Activated naive CD8-positive, alpha-beta T cell (primary cell): ENCODE measurements around the gene ANKS1A.

ENCODE experiments used
- H3K27ac Mint-ChIP-seq: one replicate; pipeline ENCODE4 v1.8.0; 2021; ENCODE audit warnings: mixed read lengths
- H3K27me3 Mint-ChIP-seq: one replicate; pipeline ENCODE4 v1.8.0; 2021; ENCODE audit warnings: mixed read lengths
- H3K36me3 Mint-ChIP-seq: one replicate; pipeline ENCODE4 v1.8.0; 2021; ENCODE audit warnings: mixed read lengths
- H3K4me1 Mint-ChIP-seq: one replicate; pipeline ENCODE4 v1.8.0; 2021; ENCODE audit warnings: low read depth, mixed read lengths
- H3K4me3 Mint-ChIP-seq: one replicate; pipeline ENCODE4 v1.8.0; 2021; ENCODE audit warnings: mild to moderate bottlenecking, mixed read lengths
- H3K9me3 Mint-ChIP-seq: one replicate; pipeline ENCODE4 v1.8.0; 2021; ENCODE audit warnings: low read depth, mixed read lengths

ANKS1A gene

DNA sequence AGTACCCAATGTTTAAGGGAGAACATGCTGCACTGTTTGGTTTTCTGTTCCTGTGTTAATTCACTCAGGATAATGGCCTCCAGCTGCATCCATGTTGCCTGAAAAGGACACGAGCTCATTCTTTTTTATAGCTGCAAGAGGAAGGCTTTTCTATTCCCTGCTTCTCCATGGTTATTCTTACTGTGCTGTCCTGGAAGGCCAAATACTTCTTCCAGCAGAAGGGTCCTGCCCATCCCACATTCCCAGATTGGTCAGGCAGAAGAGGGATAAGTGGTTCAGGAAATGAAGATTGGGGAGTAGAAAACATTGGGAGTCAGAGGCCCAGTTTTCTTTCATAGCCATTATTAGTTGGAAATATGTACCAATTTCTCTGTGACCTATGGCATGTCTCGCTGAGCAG lies 129.7 kb downstream of the ANKS1A start:
- Mint-ChIP-seq H3K4me3 (no peak overlapping the region), H3K4me1 (no peaks in the 10 kb centered on the region), H3K9me3 (no peaks in the 10 kb centered on the region), H3K27me3 (no peaks in the 10 kb centered on the region), H3K27ac (no peak overlapping the region), H3K36me3 (peaks cover 11% of the 10 kb centered on the region)

DNA sequence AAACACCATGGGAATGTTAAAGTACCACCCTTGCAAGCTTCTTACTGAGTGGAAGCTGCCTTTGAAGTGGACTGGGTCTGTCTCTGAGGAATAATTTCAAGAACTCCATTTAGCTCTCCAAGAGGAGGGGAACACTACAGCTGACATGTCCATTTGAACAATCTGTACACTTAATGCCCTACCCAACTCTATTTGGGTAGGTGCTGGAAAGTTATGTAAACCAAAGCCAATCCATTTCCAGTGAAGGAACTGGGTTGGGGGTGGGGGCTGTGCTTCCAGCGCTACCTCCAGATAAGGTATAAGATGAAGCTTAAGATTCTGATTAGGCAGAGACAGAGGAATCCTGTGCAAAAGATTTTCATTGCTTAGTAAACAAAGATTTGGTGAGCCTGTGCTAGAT lies 130.1 kb downstream of the ANKS1A start:
- H3K27me3 Mint-ChIP-seq = no peaks in the 10 kb centered on the region
- H3K4me3 Mint-ChIP-seq = no peak overlapping the region
- H3K27ac Mint-ChIP-seq = no peak overlapping the region
- no peaks in the 10 kb centered on the region for H3K9me3 Mint-ChIP-seq
- peaks cover 11% of the 10 kb centered on the region for H3K36me3 Mint-ChIP-seq
- no peaks in the 10 kb centered on the region for H3K4me1 Mint-ChIP-seq

- no peaks in the 10 kb centered on the region for H3K27me3 Mint-ChIP-seq
- H3K4me1 Mint-ChIP-seq = no peaks in the 10 kb centered on the region
- H3K27ac Mint-ChIP-seq = no peak overlapping the region
- peaks cover 13% of the 10 kb centered on the region for H3K36me3 Mint-ChIP-seq
- no peaks in the 10 kb centered on the region for H3K9me3 Mint-ChIP-seq
- H3K4me3 Mint-ChIP-seq = no peak overlapping the region
Measured at GRCh38 chr6:35019831-35020230, 130.8 kb downstream of the ANKS1A start.

DNA sequence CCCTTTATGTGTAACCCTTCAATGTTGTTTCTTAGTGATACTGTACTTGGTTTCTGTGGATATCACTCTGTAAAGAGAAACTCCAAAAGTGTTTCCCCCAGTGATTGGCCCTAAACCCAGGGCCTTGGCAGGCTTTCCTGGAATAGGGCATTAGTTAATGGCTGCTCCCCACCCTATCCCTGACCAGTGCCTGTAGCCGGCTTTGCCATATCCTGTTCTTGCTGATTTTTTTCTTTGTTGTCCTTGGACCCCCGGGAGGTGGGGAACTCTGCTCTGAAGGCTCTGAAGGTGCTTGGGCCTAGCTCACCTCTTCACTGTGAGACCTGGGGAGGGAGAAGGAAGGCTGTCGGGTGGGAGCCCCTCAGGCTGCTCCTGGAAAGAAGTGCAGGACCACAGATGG lies 131.9 kb downstream of the ANKS1A start:
- Mint-ChIP-seq H3K27me3 (no peaks in the 10 kb centered on the region), H3K4me1 (no peaks in the 10 kb centered on the region), H3K4me3 (no peak overlapping the region), H3K9me3 (no peaks in the 10 kb centered on the region), H3K27ac (no peak overlapping the region), H3K36me3 (peaks cover 14% of the 10 kb centered on the region)

- Mint-ChIP-seq H3K4me3 (no peak overlapping the region), H3K36me3 (peaks cover 16% of the 10 kb centered on the region), H3K4me1 (no peaks in the 10 kb centered on the region), H3K9me3 (no peaks in the 10 kb centered on the region), H3K27ac (no peak overlapping the region), H3K27me3 (no peaks in the 10 kb centered on the region)
Measured at GRCh38 chr6:35023091-35024000, 134.3 kb downstream of the ANKS1A start.

- Mint-ChIP-seq H3K4me3 (no peak overlapping the region), H3K27me3 (no peaks in the 10 kb centered on the region), H3K36me3 (peaks cover 14% of the 10 kb centered on the region), H3K27ac (no peak overlapping the region), H3K4me1 (no peaks in the 10 kb centered on the region), H3K9me3 (no peaks in the 10 kb centered on the region)
Measured at GRCh38 chr6:35024551-35025054, 135.5 kb downstream of the ANKS1A start.

- Mint-ChIP-seq H3K27ac (no peak overlapping the region), H3K9me3 (no peaks in the 10 kb centered on the region), H3K4me1 (no peaks in the 10 kb centered on the region), H3K36me3 (peaks cover 11% of the 10 kb centered on the region), H3K4me3 (no peak overlapping the region), H3K27me3 (no peaks in the 10 kb centered on the region)
Measured at GRCh38 chr6:35025232-35026188, 136.5 kb downstream of the ANKS1A start.

DNA sequence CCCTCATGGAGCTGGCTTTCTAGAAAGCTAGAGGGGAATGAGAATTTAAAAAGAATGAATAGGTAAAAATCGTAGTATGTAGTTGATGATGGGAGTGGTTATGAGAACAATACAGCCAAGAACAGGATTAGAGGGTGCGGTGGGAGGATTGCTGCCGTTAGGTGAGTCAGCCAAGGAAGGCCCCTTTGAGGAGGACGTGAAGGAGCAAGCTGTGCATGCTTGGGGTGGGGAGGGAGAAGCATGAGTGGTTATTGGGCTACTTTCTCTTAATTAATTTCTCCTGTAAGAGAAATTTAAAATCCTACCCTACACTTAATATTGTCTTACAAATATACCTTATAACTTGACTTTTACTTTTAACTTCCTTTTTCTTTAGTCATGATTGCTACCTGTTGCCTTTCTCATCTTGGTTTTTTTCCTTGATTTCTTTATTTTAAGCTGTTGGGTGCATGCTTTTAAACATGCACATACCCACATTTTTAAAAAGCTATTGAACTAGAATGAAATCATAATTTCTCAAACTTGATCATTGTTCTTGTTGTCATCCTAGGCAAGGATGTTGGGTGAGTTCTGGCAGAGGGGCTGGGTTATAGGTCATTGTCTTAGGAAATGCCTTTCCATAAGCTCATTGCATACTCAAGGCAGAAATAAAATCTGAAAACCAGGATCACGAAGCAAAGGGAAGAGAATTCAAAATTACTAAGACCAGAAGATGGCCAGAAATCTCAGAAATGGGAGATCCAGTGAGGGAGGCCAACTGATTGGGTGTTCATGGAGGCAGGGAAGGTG lies 137.6 kb downstream of the ANKS1A start:
- Mint-ChIP-seq H3K4me3 (no peak overlapping the region), H3K27ac (no peak overlapping the region), H3K4me1 (no peaks in the 10 kb centered on the region), H3K36me3 (peaks cover 13% of the 10 kb centered on the region), H3K27me3 (no peaks in the 10 kb centered on the region), H3K9me3 (no peaks in the 10 kb centered on the region)

DNA sequence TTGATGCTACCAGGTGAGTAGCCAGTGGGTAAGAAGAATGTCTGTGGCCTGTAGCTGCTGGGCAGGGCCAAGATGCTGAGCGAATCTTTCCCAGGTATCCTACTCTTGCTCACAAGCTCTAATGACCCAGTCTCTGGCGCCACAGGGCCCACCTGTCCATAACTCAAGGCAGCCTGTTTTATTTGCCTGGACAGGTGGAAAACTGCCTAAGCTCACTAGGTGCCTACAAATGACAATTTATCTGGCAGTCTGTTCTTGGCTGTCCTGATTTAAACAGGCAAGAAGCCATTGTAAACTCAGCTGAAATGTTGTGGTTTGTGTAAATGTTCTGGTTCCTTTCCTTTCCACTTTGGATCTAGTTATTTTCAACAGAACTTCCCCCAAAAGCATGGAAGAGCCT lies 138.8 kb downstream of the ANKS1A start:
- H3K27ac Mint-ChIP-seq = no peak overlapping the region
- H3K27me3 Mint-ChIP-seq = no peaks in the 10 kb centered on the region
- peaks cover 13% of the 10 kb centered on the region for H3K36me3 Mint-ChIP-seq
- H3K4me3 Mint-ChIP-seq = no peak overlapping the region
- H3K9me3 Mint-ChIP-seq = no peaks in the 10 kb centered on the region
- no peaks in the 10 kb centered on the region for H3K4me1 Mint-ChIP-seq

GRCh38 chr6:35028781-35029769 lies 140.0 kb downstream of the ANKS1A start:
- no peak overlapping the region for H3K27ac Mint-ChIP-seq
- H3K4me3 Mint-ChIP-seq = no peak overlapping the region
- H3K36me3 Mint-ChIP-seq = peaks cover 13% of the 10 kb centered on the region
- no peaks in the 10 kb centered on the region for H3K9me3 Mint-ChIP-seq
- no peaks in the 10 kb centered on the region for H3K27me3 Mint-ChIP-seq
- H3K4me1 Mint-ChIP-seq = no peaks in the 10 kb centered on the region

DNA sequence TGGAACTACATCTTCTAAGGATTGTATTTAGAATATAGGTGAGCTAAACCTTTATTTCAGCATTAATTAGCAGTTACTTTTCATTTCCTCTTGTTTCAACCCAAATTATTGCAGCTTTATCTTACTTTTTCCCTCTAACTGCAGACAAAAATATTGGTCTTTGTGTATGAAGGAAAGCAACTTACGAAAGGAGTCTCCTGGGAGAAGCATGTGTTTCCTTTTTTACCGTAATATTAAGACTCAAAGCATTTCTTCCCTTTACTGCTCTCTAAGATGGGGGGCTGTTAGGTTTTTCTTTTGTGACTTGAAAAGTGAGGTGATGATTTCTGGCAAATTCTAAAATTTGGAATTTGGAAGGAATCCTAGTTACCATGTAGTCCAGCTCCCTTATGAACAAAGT lies 141.0 kb downstream of the ANKS1A start:
- peaks cover 10% of the 10 kb centered on the region for H3K36me3 Mint-ChIP-seq
- no peaks in the 10 kb centered on the region for H3K27me3 Mint-ChIP-seq
- H3K9me3 Mint-ChIP-seq = no peaks in the 10 kb centered on the region
- H3K4me3 Mint-ChIP-seq = no peak overlapping the region
- no peak overlapping the region for H3K27ac Mint-ChIP-seq
- H3K4me1 Mint-ChIP-seq = no peaks in the 10 kb centered on the region

- H3K9me3 Mint-ChIP-seq = no peaks in the 10 kb centered on the region
- no peak overlapping the region for H3K27ac Mint-ChIP-seq
- H3K4me3 Mint-ChIP-seq = no peak overlapping the region
- H3K36me3 Mint-ChIP-seq = peaks cover 8% of the 10 kb centered on the region
- H3K27me3 Mint-ChIP-seq = no peaks in the 10 kb centered on the region
- no peaks in the 10 kb centered on the region for H3K4me1 Mint-ChIP-seq
Measured at GRCh38 chr6:35031611-35032529, 142.8 kb downstream of the ANKS1A start.

GRCh38 chr6:35033683-35034082 lies 144.6 kb downstream of the ANKS1A start:
- no peaks in the 10 kb centered on the region for H3K4me1 Mint-ChIP-seq
- no peak overlapping the region for H3K4me3 Mint-ChIP-seq
- peaks cover 4% of the 10 kb centered on the region for H3K36me3 Mint-ChIP-seq
- H3K27ac Mint-ChIP-seq = no peak overlapping the region
- H3K9me3 Mint-ChIP-seq = no peaks in the 10 kb centered on the region
- H3K27me3 Mint-ChIP-seq = no peaks in the 10 kb centered on the region
